ENCODE measurements around the gene USP47. TPM values are rescaled to one million over a fixed set of nuclear protein-coding genes. Genes with fewer than 3 reads are reported as not detected.
A peak's percentile ranks its signal among the peaks of the same experiment; 100 is the strongest.

Gene USP47
- polyA plus RNA-seq, 4 donors: 14.6 to 56.6 (median 20.5) TPM

- DNase-seq (no peak), FAIRE-seq (no peak)
- H3K27ac ChIP-seq (ENCODE audit: low read depth in 1 of 3, low read length in 2 of 3): no peak overlapping the region
- peaks cover 0 to 7% (median 0%) of the 10 kb centered on the region in 3 donors for H3K36me3 ChIP-seq (ENCODE audit: control insufficient read depth in 3 of 3, insufficient read depth in 2 of 3, low read depth in 1 of 3, low read length in 3 of 3)
- H3K9me3 ChIP-seq (ENCODE audit: control insufficient read depth in 2 of 2, insufficient read depth in 1 of 2, low read depth in 1 of 2, low read length in 1 of 2): no peaks in the 10 kb centered on the region
- no peak overlapping the region for H3K4me3 ChIP-seq (ENCODE audit: low read depth in 1 of 3, low read length in 3 of 3)
- WGBS, 3 donors: 36 to 73% (median 45%) methylated on average over 7 of the region's 7 CpGs
- no peaks in the 10 kb centered on the region for H3K4me1 ChIP-seq (ENCODE audit: control insufficient read depth in 3 of 3, insufficient read depth in 2 of 3, low read depth in 1 of 3, low read length in 2 of 3)
- peaks cover 0 to 14% (median 2%) of the 10 kb centered on the region in 3 donors for H3K27me3 ChIP-seq (ENCODE audit: control insufficient read depth in 3 of 3, insufficient read depth in 3 of 3, low read length in 3 of 3)
Measured at GRCh38 chr11:12001186-12001585, 159.4 kb downstream of the USP47 start.

GRCh38 chr11:12003336-12003735 is 161.6 kb downstream of the USP47 start:
- H3K27me3 ChIP-seq (ENCODE audit: control insufficient read depth in 3 of 3, insufficient read depth in 3 of 3, low read length in 3 of 3): peaks cover 4 to 34% (median 6%) of the 10 kb centered on the region in 3 donors
- no peaks in the 10 kb centered on the region for H3K36me3 ChIP-seq (ENCODE audit: control insufficient read depth in 3 of 3, insufficient read depth in 2 of 3, low read depth in 1 of 3, low read length in 3 of 3)
- no peaks in the 10 kb centered on the region for H3K4me1 ChIP-seq (ENCODE audit: control insufficient read depth in 3 of 3, insufficient read depth in 2 of 3, low read depth in 1 of 3, low read length in 2 of 3)
- FAIRE-seq: no peak
- no peaks in the 10 kb centered on the region for H3K9me3 ChIP-seq (ENCODE audit: control insufficient read depth in 2 of 2, insufficient read depth in 1 of 2, low read depth in 1 of 2, low read length in 1 of 2)
- DNase-seq: no peak
- WGBS, 3 donors: 90 to 95% (median 92%) methylated on average over 2 of the region's 2 CpGs
- H3K27ac ChIP-seq (ENCODE audit: low read depth in 1 of 3, low read length in 2 of 3): no peak overlapping the region
- H3K4me3 ChIP-seq (ENCODE audit: low read depth in 1 of 3, low read length in 3 of 3): no peak overlapping the region

- Histone ChIP-seq H3K36me3 (ENCODE audit: control insufficient read depth in 3 of 3, insufficient read depth in 2 of 3, low read depth in 1 of 3, low read length in 3 of 3) (no peaks in the 10 kb centered on the region), H3K9me3 (ENCODE audit: control insufficient read depth in 2 of 2, insufficient read depth in 1 of 2, low read depth in 1 of 2, low read length in 1 of 2) (no peaks in the 10 kb centered on the region), H3K4me1 (ENCODE audit: control insufficient read depth in 3 of 3, insufficient read depth in 2 of 3, low read depth in 1 of 3, low read length in 2 of 3) (no peaks in the 10 kb centered on the region), H3K27me3 (ENCODE audit: control insufficient read depth in 3 of 3, insufficient read depth in 3 of 3, low read length in 3 of 3) (peaks cover 4 to 38% (median 10%) of the 10 kb centered on the region in 3 donors), H3K27ac (ENCODE audit: low read depth in 1 of 3, low read length in 2 of 3) (no peak overlapping the region), H3K4me3 (ENCODE audit: low read depth in 1 of 3, low read length in 3 of 3) (no peak overlapping the region)
- 76 to 82% (median 79%) methylated on average over 4 of the region's 4 CpGs for WGBS, 3 donors
- FAIRE-seq (no peak), DNase-seq (no peak)
Measured at GRCh38 chr11:12003815-12004214, 162.0 kb downstream of the USP47 start.

GRCh38 chr11:12005061-12005460 is 163.3 kb downstream of the USP47 start:
- Histone ChIP-seq H3K27ac (ENCODE audit: low read depth in 1 of 3, low read length in 2 of 3) (no peak overlapping the region), H3K27me3 (ENCODE audit: control insufficient read depth in 3 of 3, insufficient read depth in 3 of 3, low read length in 3 of 3) (peaks cover 4 to 47% (median 12%) of the 10 kb centered on the region in 3 donors), H3K4me3 (ENCODE audit: low read depth in 1 of 3, low read length in 3 of 3) (no peak overlapping the region), H3K36me3 (ENCODE audit: control insufficient read depth in 3 of 3, insufficient read depth in 2 of 3, low read depth in 1 of 3, low read length in 3 of 3) (no peaks in the 10 kb centered on the region), H3K9me3 (ENCODE audit: control insufficient read depth in 2 of 2, insufficient read depth in 1 of 2, low read depth in 1 of 2, low read length in 1 of 2) (no peaks in the 10 kb centered on the region), H3K4me1 (ENCODE audit: control insufficient read depth in 3 of 3, insufficient read depth in 2 of 3, low read depth in 1 of 3, low read length in 2 of 3) (no peaks in the 10 kb centered on the region)
- FAIRE-seq (no peak), DNase-seq (no peak)
- WGBS, 3 donors: 76 to 82% (median 79%) methylated on average over 4 of the region's 4 CpGs

- Histone ChIP-seq H3K36me3 (ENCODE audit: control insufficient read depth in 3 of 3, insufficient read depth in 2 of 3, low read depth in 1 of 3, low read length in 3 of 3) (no peaks in the 10 kb centered on the region), H3K4me1 (ENCODE audit: control insufficient read depth in 3 of 3, insufficient read depth in 2 of 3, low read depth in 1 of 3, low read length in 2 of 3) (no peaks in the 10 kb centered on the region), H3K27me3 (ENCODE audit: control insufficient read depth in 3 of 3, insufficient read depth in 3 of 3, low read length in 3 of 3) (peaks cover 4 to 51% (median 12%) of the 10 kb centered on the region in 3 donors), H3K4me3 (ENCODE audit: low read depth in 1 of 3, low read length in 3 of 3) (no peak overlapping the region), H3K27ac (ENCODE audit: low read depth in 1 of 3, low read length in 2 of 3) (no peak overlapping the region), H3K9me3 (ENCODE audit: control insufficient read depth in 2 of 2, insufficient read depth in 1 of 2, low read depth in 1 of 2, low read length in 1 of 2) (no peaks in the 10 kb centered on the region)
- 62 to 80% (median 73%) methylated on average over 1 of the region's 1 CpG for WGBS, 3 donors
- no peak for FAIRE-seq
- DNase-seq: no peak
Measured at GRCh38 chr11:12005476-12005875, 163.7 kb downstream of the USP47 start.

GRCh38 chr11:12006552-12007229 is 164.9 kb downstream of the USP47 start:
- Histone ChIP-seq H3K9me3 (ENCODE audit: control insufficient read depth in 2 of 2, insufficient read depth in 1 of 2, low read depth in 1 of 2, low read length in 1 of 2) (no peaks in the 10 kb centered on the region), H3K4me3 (ENCODE audit: low read depth in 1 of 3, low read length in 3 of 3) (no peak overlapping the region), H3K4me1 (ENCODE audit: control insufficient read depth in 3 of 3, insufficient read depth in 2 of 3, low read depth in 1 of 3, low read length in 2 of 3) (no peaks in the 10 kb centered on the region), H3K27me3 (ENCODE audit: control insufficient read depth in 3 of 3, insufficient read depth in 3 of 3, low read length in 3 of 3) (peaks cover 6 to 53% (median 12%) of the 10 kb centered on the region in 3 donors), H3K36me3 (ENCODE audit: control insufficient read depth in 3 of 3, insufficient read depth in 2 of 3, low read depth in 1 of 3, low read length in 3 of 3) (no peaks in the 10 kb centered on the region), H3K27ac (ENCODE audit: low read depth in 1 of 3, low read length in 2 of 3) (peak overlapping the region in 1 of 3 donors; percentile 14)
- FAIRE-seq: no peak
- no peak for DNase-seq
- 92 to 94% (median 93%) methylated on average over 7 of the region's 7 CpGs for WGBS, 3 donors

- Histone ChIP-seq H3K36me3 (ENCODE audit: control insufficient read depth in 3 of 3, insufficient read depth in 2 of 3, low read depth in 1 of 3, low read length in 3 of 3) (no peaks in the 10 kb centered on the region), H3K27me3 (ENCODE audit: control insufficient read depth in 3 of 3, insufficient read depth in 3 of 3, low read length in 3 of 3) (peaks cover 6 to 53% (median 12%) of the 10 kb centered on the region in 3 donors), H3K4me1 (ENCODE audit: control insufficient read depth in 3 of 3, insufficient read depth in 2 of 3, low read depth in 1 of 3, low read length in 2 of 3) (no peaks in the 10 kb centered on the region), H3K27ac (ENCODE audit: low read depth in 1 of 3, low read length in 2 of 3) (peak overlapping the region in 1 of 3 donors; percentile 14), H3K9me3 (ENCODE audit: control insufficient read depth in 2 of 2, insufficient read depth in 1 of 2, low read depth in 1 of 2, low read length in 1 of 2) (no peaks in the 10 kb centered on the region), H3K4me3 (ENCODE audit: low read depth in 1 of 3, low read length in 3 of 3) (no peak overlapping the region)
- 77 to 88% (median 79%) methylated on average over 5 of the region's 5 CpGs for WGBS, 3 donors
- FAIRE-seq (no peak), DNase-seq (no peak)
Measured at GRCh38 chr11:12007230-12007593, 165.4 kb downstream of the USP47 start.

- DNase-seq: peak in 1 of 2 donors; percentile 18
- FAIRE-seq: no peak
- Histone ChIP-seq H3K36me3 (ENCODE audit: control insufficient read depth in 3 of 3, insufficient read depth in 2 of 3, low read depth in 1 of 3, low read length in 3 of 3) (no peaks in the 10 kb centered on the region), H3K9me3 (ENCODE audit: control insufficient read depth in 2 of 2, insufficient read depth in 1 of 2, low read depth in 1 of 2, low read length in 1 of 2) (no peaks in the 10 kb centered on the region), H3K4me1 (ENCODE audit: control insufficient read depth in 3 of 3, insufficient read depth in 2 of 3, low read depth in 1 of 3, low read length in 2 of 3) (no peaks in the 10 kb centered on the region), H3K27ac (ENCODE audit: low read depth in 1 of 3, low read length in 2 of 3) (peak within 1 kb of the TSS in 1 of 3 donors; percentile 19), H3K27me3 (ENCODE audit: control insufficient read depth in 3 of 3, insufficient read depth in 3 of 3, low read length in 3 of 3) (peaks cover 6 to 53% (median 12%) of the 10 kb centered on the region in 3 donors), H3K4me3 (ENCODE audit: low read depth in 1 of 3, low read length in 3 of 3) (peak within 1 kb of the TSS in 2 of 3 donors; percentile 27 to 61)
- 9 to 17% (median 14%) methylated on average over 55 to 71 of the region's 71 CpGs for WGBS, 3 donors
Measured at GRCh38 chr11:12007769-12008737, 166.3 kb downstream of the USP47 start, which contains the start of gene DKK3. TSS of gene DKK3 (minus strand) at chr11:12008626. CDS start at chr11:12008582, 44 bp downstream.

Measured in small intestine (tissue), 7 donors.